Endodermal cell (in vitro differentiated cells): ENCODE data around the gene SHOC2. TPM values are rescaled to one million over a fixed set of nuclear protein-coding genes. Genes with fewer than 3 reads are reported as not detected.

Experiments used
- DNase-seq: peaks from one replicate; pipeline ENCODE4 v3.0.0-alpha.2; 2017
- H3K27ac ChIP-seq: 2 replicates; pipeline ENCODE4 v1.5.1; 2013; ENCODE audit warnings: mild to moderate bottlenecking, low read depth, low read length, moderate library complexity
- H3K27me3 ChIP-seq: 2 replicates; pipeline ENCODE4 v1.6.1; 2013; ENCODE audit warnings: mild to moderate bottlenecking, low read length, moderate library complexity; ENCODE audit not compliant: insufficient read depth, control insufficient read depth, poor library complexity, severe bottlenecking
- H3K36me3 ChIP-seq: 2 replicates; pipeline ENCODE4 v1.7.0; 2013; ENCODE audit warnings: mild to moderate bottlenecking, low read length, moderate library complexity; ENCODE audit not compliant: control insufficient read depth, insufficient read depth
- H3K4me1 ChIP-seq: one replicate; pipeline ENCODE4 v1.7.0; 2013; ENCODE audit warnings: low read length; ENCODE audit not compliant: control insufficient read depth, insufficient read depth
- H3K4me3 ChIP-seq: 2 replicates; pipeline ENCODE4 v1.5.1; 2013; ENCODE audit warnings: mild to moderate bottlenecking, low read length, moderate library complexity
- H3K9ac ChIP-seq: 2 replicates; pipeline ENCODE4 v1.6.1; 2013; ENCODE audit warnings: mild to moderate bottlenecking, low read length, moderate library complexity; ENCODE audit not compliant: poor library complexity, severe bottlenecking; ENCODE audit errors: extremely low read depth
- H3K9me3 ChIP-seq: 2 replicates; pipeline ENCODE4 v1.6.1; 2013; ENCODE audit warnings: mild to moderate bottlenecking, low read length, moderate library complexity; ENCODE audit not compliant: control insufficient read depth
- H3K27ac Mint-ChIP-seq: 2 replicates; pipeline ENCODE4 v1.8.0; 2020; ENCODE audit warnings: mixed read lengths
- H3K27me3 Mint-ChIP-seq: 2 replicates; pipeline ENCODE4 v1.8.0; 2021; ENCODE audit warnings: mild to moderate bottlenecking, mixed read lengths; ENCODE audit not compliant: insufficient read depth
- H3K36me3 Mint-ChIP-seq: 2 replicates; pipeline ENCODE4 v1.8.0; 2020; ENCODE audit warnings: low read depth, mixed read lengths
- H3K4me1 Mint-ChIP-seq: 2 replicates; pipeline ENCODE4 v1.8.0; 2020; ENCODE audit warnings: mixed read lengths
- H3K4me3 Mint-ChIP-seq: 2 replicates; pipeline ENCODE4 v1.8.0; 2020; ENCODE audit warnings: mild to moderate bottlenecking, moderate library complexity, mixed read lengths
- H3K9me3 Mint-ChIP-seq: 2 replicates; pipeline ENCODE4 v1.8.0; 2020; ENCODE audit warnings: mild to moderate bottlenecking, mixed read lengths
- CTCF ChIP-seq: fragments of 200-600 bp; sonication (generic); conservative IDR thresholded peaks from 2 replicates; pipeline ENCODE4 v1.5.0; 2021; ENCODE audit warnings: antibody characterized with exemption, mild to moderate bottlenecking
- WGBS, 2 experiments: methylation state at CpG; one replicate each; pipeline versions ENCODE4 v1.1.5 to v1.1.7; 2013; ENCODE audit warnings: missing lambda C conversion rate in 2 of 2, mixed read lengths in 1 of 2; ENCODE audit not compliant: insufficient coverage in 1 of 2, insufficient read length in 1 of 2; 5-methylcytosine and 5-hydroxymethylcytosine counted together
- total RNA-seq, 2 donors: library from RNA; stranded (reverse); fragmentation: NEBNext Ultra II Directional in 1 of 2; extraction: Animal tissue kit (Norgen Biotek cat#: 25700) in 1 of 2; gene quantifications; 2 replicates in 1 of 2; 3 replicates in 1 of 2; pipeline ENCODE4 v1.2.1, GENCODE V29; 2021

The SHOC2 gene
- total RNA-seq, 2 donors from 2014 or later: 38.4 to 49.6 TPM

GRCh38 chr10:110923856-110924493 lies 4.6 kb downstream of the SHOC2 start:
- Histone ChIP-seq H3K36me3 (no peaks in the 10 kb centered on the region), H3K27ac (no peak overlapping the region), H3K27me3 (no peaks in the 10 kb centered on the region), H3K9ac (no peak overlapping the region), H3K9me3 (no peaks in the 10 kb centered on the region), H3K4me1 (no peaks in the 10 kb centered on the region), H3K4me3 (no peak overlapping the region)
- Mint-ChIP-seq H3K4me3 (no peak overlapping the region), H3K36me3 (no peaks in the 10 kb centered on the region), H3K4me1 (no peaks in the 10 kb centered on the region), H3K27me3 (no peaks in the 10 kb centered on the region), H3K9me3 (no peaks in the 10 kb centered on the region), H3K27ac (no peak overlapping the region)
- no peak for TF ChIP-seq CTCF
- DNase-seq: no peak
- WGBS, 2 experiments: 94 to 97% methylated on average over 2 of the region's 2 CpGs

- H3K27ac ChIP-seq: no peak overlapping the region
- no peaks in the 10 kb centered on the region for H3K27me3 ChIP-seq
- H3K4me3 Mint-ChIP-seq: no peak overlapping the region
- H3K27ac Mint-ChIP-seq: no peak overlapping the region
- DNase-seq: no peak
- H3K36me3 Mint-ChIP-seq: no peaks in the 10 kb centered on the region
- no peak overlapping the region for H3K4me3 ChIP-seq
- 90 to 98% methylated on average over 2 of the region's 2 CpGs for WGBS, 2 experiments
- no peaks in the 10 kb centered on the region for H3K27me3 Mint-ChIP-seq
- H3K9me3 ChIP-seq: no peaks in the 10 kb centered on the region
- peaks cover 5% of the 10 kb centered on the region for H3K4me1 Mint-ChIP-seq
- no peaks in the 10 kb centered on the region for H3K9me3 Mint-ChIP-seq
- no peak overlapping the region for H3K9ac ChIP-seq
- TF ChIP-seq CTCF: no peak
- H3K36me3 ChIP-seq: no peaks in the 10 kb centered on the region
- peaks cover 7% of the 10 kb centered on the region for H3K4me1 ChIP-seq
Observed at GRCh38 chr10:110927461-110927860, 8.1 kb downstream of the SHOC2 start.

- DNase-seq: no peak
- Histone ChIP-seq H3K27me3 (no peaks in the 10 kb centered on the region), H3K27ac (no peak overlapping the region), H3K4me1 (peaks cover 12% of the 10 kb centered on the region), H3K36me3 (peaks cover 5% of the 10 kb centered on the region), H3K9me3 (no peaks in the 10 kb centered on the region), H3K4me3 (no peak overlapping the region), H3K9ac (no peak overlapping the region)
- Mint-ChIP-seq H3K27me3 (no peaks in the 10 kb centered on the region), H3K36me3 (no peaks in the 10 kb centered on the region), H3K4me3 (no peak overlapping the region), H3K4me1 (peaks cover 5% of the 10 kb centered on the region), H3K27ac (no peak overlapping the region), H3K9me3 (no peaks in the 10 kb centered on the region)
- TF ChIP-seq CTCF: no peak
- WGBS, 2 experiments: 64 to 91% methylated on average over 1 of the region's 1 CpG
Observed at GRCh38 chr10:110931769-110932381, 12.5 kb downstream of the SHOC2 start.
